GM20431 (cell line): ENCODE data around the gene SMIM35.
"Not testable (repeated sequence)": the region's sequence is repeated elsewhere in the genome, so short reads cannot be mapped to it uniquely, and the experiment has no call there.

ENCODE experiments used
- in situ Hi-C: fragments of 300-500 bp; cut with MseI, MboI; formaldehyde crosslinking; loops from one replicate; pipeline ENCODE4 v1.15.0; 2020; ENCODE audit warnings: low sequenced_read_pairs; ENCODE audit not compliant: unreplicated experiment

Gene SMIM35

DNA sequence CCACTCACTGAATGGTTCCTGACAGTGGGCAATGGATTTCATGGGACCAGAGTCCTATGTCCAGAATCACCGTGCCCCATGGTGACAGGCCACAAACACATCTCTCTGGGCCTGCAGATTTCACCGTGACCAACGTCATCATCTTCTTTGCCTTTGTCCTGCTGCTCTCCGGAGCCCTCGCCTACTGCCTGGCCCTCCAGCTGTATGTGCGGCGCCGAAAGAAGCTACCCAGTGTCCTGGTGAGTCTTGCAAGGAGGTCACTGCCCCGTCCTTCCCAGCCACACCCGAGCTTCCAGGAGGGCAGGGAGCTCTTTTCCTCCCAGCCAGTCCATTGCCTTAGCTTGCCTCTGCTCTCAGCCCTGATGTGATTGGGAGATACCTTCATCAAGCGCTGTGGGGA, 91.3 kb downstream of the SMIM35 start:
- in situ Hi-C loops: no loop called here

DNA sequence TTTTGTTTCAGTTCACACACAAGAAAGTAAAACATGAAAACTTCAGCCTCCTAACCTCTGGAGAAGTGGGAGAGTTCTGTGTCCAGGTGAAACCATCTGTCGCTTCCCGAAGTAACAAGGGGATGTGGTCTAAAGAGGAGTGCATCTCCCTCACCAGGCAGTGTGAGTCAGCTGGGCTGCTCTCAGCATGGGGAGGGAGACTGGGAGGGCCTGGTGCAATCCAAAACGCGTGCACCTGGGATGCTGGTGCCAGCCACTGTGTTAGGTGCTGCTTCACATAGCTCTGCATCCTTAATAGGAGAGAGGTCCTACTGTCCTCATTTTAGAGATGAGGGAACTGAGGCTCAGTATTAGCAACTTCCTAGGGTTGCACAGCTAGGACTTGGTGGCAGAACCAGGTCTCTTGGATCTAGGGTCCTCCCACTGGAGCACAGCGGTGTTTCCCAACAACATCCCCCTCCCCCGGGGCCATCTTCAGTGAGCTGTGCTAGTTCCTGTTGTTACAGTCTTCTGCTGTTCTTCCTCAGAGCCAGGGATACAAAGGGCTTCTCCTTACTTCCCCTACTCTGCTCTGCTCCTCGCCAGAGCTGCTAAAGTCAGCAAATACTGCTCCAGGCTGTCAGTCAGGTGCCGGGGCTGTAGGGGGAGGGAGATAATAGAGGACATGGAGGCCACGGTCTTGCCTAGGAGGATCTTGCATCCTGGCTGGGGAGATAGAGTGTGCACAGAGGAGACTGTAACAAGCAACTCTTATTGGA, 92.6 kb downstream of the SMIM35 start:
- in situ Hi-C loops: no loop called here

DNA sequence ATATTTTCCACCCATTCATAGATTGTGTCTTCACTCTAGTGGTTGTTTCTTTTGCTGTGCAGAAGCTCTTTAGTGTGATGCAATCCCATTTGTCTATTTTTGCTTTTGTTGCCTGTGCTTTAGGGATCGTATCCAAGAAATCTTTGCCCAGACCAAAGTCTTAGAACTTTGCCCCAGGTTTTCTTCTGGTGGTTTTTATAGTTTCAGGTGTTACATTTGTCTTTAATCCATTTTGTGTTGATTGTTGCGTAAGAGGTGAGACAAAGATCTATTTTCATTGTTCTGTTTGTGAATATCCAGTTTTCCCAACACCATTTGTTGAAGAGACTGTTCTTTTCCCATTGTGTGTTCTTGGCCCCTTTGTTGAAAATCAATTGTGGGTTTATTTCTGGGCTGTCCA, 94.1 kb downstream of the SMIM35 start:
- in situ Hi-C loops: no loop called here

DNA sequence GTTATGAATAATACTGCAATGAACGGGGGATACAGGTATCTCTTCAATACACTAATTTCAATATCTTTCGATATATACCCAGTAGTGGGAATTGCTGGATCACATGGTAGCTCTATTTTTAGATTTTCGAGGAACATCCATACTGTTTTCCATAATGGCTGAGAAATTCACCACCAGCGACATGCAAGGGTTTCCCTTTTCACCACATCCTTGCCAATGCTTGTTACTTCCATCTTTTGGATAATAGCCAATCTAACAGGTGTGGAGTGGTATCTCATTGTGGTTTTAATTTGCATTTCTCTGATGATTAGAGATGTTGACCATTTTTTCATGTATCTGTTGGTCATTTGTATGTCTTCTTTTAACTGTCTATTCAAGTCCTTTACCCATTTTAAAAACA, 94.6 kb downstream of the SMIM35 start:
- in situ Hi-C loops: no loop called here

DNA sequence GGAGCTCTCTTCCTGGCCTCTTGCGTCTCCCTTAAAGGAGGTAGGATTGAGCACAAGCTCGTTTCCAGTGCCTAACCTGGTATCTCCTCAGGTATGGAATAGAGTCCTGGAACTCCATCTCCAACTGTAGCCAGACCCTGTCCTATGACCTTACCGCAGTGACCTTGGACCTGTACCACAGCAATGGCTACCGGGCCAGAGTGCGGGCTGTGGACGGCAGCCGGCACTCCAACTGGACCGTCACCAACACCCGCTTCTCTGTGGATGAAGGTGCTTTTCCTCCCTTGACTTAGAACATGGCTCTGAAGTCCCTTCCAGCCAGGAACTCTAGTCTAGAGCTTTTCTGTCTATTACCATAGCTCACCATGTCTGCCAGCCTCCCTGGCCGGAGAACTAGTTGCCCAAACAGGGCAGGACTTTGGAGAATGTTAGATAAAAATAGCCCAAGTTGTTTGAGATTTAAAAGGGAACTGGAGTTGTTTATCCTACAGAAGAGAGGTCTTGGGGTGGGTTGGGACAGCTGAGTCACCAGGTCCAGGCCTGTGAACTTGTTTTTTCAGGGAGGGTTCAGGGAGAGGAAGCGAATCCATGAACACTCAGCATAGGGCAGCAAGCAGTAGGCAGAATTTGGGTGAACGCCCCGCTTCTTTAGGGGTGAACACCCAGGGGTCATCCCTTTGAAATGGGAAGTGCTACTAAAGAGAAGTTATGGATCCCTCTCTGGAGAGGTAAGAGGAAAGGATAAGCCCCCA, 97.2 kb downstream of the SMIM35 start:
- in situ Hi-C loops: no loop called here

DNA sequence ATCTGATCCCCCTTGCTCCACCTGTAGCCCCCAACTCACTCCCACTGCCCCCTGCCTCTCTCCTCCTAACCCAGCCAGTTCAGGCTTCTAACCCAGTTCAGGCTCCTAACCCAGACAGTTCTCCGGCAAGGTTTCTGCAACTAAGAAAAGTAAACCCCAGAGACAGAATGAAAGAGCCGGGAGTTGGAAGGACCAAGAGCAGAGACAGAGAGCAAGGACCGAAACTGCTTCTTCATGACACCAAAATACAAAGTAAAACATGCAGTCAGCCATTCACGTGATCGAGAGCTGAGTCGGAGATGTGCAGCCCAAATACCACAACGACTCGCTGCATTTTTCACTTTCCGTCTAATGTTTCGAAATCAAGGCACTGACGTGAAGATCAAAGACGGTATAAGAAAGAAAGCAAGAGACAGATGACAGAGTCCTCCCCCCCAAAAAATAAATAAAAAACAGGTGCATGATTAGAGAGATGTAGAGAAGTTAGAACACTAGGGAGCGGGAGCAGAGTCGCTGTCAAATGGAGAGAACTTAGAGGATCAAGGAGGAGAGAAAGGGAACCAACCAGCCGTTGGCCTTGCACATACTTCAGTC, 99.7 kb downstream of the SMIM35 start:
- in situ Hi-C loops: no loop called here

DNA sequence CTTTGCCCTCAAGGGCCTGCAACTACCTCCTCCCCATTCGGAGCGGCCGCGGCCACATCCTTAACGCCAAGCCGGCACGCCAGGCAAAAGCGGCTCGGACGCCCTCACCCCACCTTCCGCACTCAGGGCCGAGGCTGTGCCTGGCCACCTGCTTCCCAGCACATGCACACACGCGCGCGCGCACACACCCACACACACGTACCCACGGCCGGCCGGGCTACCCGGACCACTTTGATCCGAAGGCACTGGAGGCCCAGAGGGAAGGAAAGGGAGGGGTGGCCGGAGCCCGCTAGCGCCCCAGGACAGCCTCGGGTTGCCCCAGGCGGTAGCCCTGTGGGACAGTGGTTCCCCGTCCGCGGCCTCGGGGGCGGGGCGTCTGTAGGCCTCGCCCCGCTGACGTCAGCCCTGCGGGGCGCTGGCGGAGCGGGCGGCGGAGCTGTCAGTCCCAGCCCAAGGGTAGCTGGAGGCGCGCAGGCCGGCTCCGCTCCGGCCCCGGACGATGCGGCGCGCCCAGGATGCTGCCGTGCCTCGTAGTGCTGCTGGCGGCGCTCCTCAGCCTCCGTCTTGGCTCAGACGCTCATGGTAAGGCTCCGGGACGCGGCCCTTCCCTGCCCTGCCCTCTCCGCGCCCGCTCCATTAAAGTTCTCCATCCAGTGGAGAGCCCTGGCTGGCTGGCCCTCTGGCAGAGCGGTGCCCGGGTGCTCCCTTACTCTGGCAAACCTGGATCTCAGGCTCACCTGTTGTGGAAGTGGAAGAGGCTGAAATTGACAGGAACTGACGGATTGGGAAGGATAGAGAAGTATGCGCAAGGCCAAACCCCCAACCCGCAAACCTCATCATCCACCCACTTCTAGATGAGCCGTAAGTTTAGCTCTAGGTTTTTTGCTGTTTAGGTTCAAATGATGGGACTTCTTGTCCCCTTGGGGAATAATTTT, 100.5 kb downstream of the SMIM35 start, which contains the start of gene IL10RA:
Gene IL10RA (plus strand): TSS at position 442 of the 935 bp plus-strand sequence. CDS start 74 bp downstream, at position 516.
- in situ Hi-C loops: no loop called here

DNA sequence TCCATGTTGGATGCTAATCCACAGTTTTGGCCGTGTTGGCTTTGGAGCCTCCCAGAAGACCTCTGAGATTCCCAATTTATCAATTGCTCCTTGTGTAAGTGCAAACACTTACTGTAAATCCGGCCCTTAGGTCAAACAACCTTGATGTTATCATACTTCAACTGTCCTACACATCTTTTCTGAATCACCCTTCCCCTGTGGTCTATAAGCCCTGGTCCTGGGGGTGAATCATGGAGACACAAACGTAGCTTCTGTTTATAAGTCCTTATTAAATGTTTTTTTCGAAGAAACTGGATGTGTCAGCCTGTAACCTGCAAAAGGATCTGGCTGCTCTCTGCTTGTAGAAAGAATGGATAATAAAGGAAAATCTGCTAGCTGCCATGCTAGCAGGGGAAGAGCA, 102.3 kb downstream of the SMIM35 start:
- in situ Hi-C loops: no loop called here

DNA sequence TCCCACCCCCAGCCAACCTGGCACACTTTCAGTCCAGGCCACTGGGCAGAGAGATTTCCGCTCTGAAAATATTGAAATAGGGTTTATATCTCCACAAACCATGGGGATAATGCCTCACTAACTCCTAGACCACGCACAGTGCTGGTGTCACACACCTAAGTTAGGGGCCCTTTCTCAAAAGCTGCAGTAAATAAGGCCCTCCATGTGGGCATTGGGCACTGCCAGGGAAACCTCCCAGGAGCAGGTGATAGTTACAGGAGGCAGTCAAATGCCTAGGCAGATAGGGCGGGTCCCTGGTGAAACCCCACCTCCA, 103.6 kb downstream of the SMIM35 start:
- in situ Hi-C loops: no loop called here

DNA sequence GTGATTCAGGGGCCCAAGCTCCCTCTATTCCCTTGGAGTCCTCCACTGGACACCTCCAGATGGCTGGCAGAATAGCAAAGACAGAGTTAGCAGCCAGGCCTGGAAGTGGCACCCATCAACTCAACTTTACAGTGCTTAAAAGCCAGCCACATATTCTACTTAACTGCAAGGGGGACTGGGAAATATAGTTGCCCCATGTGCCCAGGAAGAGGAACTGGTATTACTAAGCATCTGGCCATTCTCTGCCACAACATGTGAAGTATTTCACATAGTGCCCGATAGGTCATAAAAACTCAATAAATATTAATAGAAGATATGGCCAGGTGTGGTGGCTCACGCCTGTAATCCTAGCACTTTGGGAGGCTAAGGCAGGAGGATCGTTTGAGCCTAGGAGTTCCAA, 106.0 kb downstream of the SMIM35 start:
- in situ Hi-C loops: no loop called here

DNA sequence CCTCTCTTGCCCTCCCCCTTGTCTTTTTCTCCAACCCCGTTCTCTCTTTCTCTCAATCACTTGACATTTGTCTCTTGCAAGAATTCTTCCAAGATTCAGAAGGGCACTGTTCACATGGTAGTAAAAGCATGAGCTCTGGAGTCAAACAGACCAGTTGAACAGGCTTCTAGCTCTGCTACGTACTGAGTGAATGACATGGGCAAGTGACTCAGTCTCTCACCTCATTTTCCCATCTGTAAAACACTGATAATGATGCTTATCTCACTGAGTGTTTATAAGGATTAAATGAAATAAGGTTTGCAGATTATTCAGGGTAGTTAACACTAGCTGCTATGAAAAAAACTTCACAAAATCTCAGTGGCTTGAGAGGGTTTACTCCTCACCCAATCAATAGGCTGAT, 106.5 kb downstream of the SMIM35 start:
- in situ Hi-C loops: no loop called here

DNA sequence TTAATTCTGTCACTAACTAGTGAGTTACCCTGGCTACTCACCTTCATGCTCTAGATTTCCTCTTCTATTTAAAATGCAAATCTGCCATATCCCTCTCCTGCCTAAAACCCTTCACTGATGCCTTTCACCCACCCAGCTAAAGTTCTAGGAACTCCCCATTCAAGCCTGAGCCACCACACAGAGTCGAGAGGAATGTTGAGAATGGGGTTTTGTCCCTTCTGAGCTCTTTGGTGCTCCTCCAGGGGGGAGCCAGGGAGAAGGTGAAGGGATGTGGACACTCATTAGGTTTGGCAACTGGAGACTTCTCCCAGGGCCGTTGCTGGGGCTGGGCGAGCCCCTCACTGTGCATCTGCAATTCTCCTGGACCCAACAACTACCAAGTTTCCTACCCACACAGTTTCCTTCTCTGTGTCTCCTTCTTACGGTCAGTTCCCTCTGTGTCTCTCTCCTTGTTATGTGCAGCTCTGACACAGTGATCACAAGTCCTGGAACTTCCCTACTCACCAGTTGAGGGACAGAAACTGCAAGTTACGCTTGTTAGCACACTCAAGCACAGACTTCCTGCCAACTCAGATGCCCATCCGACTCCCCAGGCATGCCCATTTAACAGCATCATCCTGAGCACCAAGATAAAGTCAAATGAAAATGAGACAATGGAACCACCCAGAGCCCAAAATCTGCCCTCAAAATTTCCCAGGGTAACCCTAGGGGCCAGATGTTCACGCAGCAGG, 107.1 kb downstream of the SMIM35 start:
- in situ Hi-C loops: no loop called here

DNA sequence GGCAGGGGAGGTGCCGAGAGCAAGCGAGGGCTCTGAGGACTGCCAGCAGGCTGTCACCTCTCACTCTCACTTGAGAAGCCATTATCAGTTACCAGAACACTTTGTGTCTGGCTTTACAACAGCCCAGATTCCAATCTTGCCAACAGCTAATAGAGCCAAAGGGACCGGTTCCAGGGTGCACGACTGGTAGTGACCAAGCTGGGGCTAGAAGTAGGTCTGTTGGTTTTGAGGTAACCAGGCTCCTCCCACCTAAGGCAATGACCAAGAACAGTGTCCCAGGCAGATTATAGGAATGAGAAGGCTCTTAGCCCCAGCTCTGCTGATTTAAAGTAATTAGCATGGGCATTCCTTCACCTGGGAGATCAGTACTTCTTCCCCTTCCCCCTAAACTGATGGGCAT, 107.8 kb downstream of the SMIM35 start:
- in situ Hi-C loops: no loop called here

DNA sequence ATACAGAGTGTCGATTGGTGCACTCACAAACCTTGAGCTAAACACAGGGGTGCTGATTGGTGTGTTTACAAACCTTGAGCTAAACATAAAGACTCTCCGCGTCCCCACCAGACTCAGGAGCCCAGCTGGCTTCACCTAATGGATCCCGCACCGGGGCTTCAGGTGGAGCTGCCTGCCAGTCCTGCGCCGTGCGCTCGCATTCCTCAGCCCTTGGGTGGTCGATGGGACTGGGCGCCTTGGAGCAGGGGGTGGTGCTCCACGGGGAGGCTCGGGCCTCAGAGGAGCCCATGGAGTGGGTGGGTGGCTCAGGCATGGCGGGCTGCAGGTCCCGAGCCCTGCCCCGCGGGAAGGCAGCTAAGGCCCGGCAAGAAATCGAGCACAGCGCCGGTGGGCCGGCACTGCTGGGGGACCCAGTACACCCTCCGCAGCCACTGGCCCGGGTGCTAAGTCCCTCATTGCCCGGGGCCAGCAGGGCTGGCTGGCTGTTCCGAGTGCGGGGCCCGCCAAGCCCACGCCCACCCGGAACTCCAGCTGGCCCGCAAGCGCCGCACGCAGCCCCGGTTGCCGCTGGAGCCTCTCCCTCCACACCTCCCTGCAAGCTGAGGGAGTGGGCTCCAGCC, 108.4 kb downstream of the SMIM35 start:
- in situ Hi-C loops: not testable (repeated sequence)

DNA sequence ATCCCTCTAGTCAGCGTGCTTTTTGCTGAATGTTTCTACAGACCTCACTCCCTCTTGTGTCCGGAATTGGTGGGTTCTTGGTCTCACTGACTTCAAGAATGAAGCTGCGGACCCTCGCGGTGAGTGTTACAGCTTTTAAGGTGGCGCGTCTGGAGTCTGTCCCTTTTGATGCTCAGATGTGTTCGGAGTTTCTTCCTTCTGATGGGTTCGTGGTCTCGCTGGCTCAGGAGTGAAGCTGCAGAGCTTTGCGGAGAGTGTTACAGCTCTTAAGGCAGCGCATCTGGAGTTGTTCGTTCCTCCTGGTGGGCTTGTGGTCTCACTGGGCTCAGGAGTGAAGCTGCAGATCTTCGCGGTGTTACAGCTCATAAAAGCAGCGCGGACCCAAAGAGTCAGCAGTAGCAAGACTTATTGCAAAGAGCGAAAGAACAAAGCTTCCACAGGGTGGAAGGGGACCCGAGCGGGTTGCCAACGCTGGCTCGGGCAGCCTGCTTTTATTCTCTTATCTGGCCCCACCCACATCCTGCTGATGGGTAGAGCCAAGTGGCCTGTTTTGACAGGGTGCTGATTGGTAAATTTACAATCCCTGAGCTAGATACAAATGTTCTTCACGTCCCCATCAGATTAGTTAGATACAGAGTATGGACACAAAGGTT, 109.0 kb downstream of the SMIM35 start:
- in situ Hi-C loops: not testable (repeated sequence)

DNA sequence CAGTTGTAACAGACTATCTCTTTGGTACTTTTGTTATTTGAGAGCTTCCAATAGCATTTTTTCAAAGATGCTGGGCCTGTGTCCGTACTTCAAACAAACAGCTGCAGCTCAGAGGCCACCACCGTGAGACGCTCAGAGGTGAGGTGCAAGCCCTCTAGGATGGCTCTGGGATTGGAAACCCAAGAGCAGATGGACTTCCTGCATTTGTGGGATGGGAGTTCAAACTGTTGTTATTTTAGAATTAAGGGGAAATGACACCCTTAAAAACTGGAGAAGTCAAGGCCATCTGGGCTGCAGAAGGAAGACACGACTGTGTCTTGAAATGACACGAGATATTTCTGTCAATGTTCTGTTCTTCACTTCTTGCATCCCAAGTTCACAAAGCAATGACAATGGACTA, 109.7 kb downstream of the SMIM35 start:
- in situ Hi-C loops: no loop called here

DNA sequence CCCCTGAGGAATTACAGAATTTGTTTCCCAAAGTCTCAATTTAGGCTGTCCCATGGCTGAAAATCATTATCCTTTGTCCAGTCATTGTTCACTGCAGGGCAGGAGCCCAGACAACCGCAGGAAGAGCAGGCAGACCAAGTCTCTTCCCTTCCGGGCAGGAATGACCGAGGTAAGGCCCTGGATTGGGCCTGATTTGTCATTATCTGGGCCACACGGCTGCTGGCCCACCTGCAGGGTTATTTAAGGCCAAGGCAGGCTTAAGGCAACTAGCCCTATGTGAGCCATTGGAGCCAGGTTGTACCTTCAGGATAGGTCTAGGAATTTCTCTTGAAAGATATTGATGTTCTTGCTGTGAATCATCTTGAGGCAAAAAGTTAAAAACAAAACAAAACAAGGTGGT, 110.3 kb downstream of the SMIM35 start:
- in situ Hi-C loops: no loop called here

DNA sequence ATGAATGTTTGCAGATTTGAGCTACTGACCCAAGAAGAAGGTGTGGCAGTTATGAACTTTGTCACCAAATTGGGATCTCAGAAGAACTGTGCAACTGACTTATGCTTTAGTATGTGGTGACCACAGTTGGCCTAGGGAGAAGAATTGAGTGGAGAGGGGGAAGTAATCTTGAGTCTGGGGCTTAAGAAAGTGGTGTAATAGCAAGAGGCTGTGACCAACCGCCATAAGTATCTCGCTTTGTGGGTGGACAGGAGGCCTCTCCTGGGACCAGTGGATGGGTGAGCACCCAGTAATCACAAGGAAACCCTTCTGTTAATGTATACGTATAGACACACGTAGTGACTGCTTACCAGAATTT, 113.3 kb downstream of the SMIM35 start:
- in situ Hi-C loops: no loop called here
